Measurements from ENCODE around the gene RGS2. TPM values are rescaled to one million over a fixed set of nuclear protein-coding genes. Genes with fewer than 3 reads are reported as not detected.

The RGS2 gene
- total and polyA plus RNA-seq, 9 of the 15 experiments (the other 6 are each of a cell fraction or from before 2014, with no cell fraction given), result 2.5 to 5.4 (median 3.8) TPM

- TF ChIP-seq YY1 (IDR thresholded peaks at IDR 0.05; ENCODE audit: borderline replicate concordance in 1 of 3, control insufficient read depth in 1 of 3, extremely low read depth in 1 of 3, insufficient read depth in 3 of 3, insufficient read length in 1 of 3, insufficient replicate concordance in 2 of 3, low read depth in 1 of 3, low read length in 2 of 3), result peak in 1 of 3 experiments; percentile 45
- TF ChIP-seq ZNF3 (CRISPR knock-in tag; IDR thresholded peaks at IDR 0.05), result no peak
- TF ChIP-seq SIN3B (IDR thresholded peaks at IDR 0.05; ENCODE audit: low read depth), result peak; percentile 27; the same call in 1 of the 2 replicates
- TF ChIP-seq CREB3L1 (IDR thresholded peaks at IDR 0.05; ENCODE audit: borderline replicate concordance, low read depth), result peak; percentile 64
- no peak for TF ChIP-seq SIRT6 (IDR thresholded peaks at IDR 0.05; ENCODE audit: low read depth, low read length)
- no peak; a peak in 1 of 4 replicates for TF ChIP-seq RCOR1 (IDR thresholded peaks at IDR 0.05; ENCODE audit: borderline replicate concordance in 1 of 2, low read depth in 2 of 2, low read length in 2 of 2)
- TF ChIP-seq ZNF212 (CRISPR knock-in tag; IDR thresholded peaks at IDR 0.05), result no peak
- peak; percentile 89 for TF ChIP-seq HMGN3 (IDR thresholded peaks at IDR 0.05; ENCODE audit: borderline replicate concordance, extremely low read depth, insufficient read length, low read depth, low read length)
- no peak for TF ChIP-seq ZNF311 (CRISPR knock-in tag; IDR thresholded peaks at IDR 0.05)
- 0 out of 2 replicates have a peak, but pooled peaks have one; percentile 16 for TF ChIP-seq ZFP91 (CRISPR knock-in tag; IDR thresholded peaks at IDR 0.05)
- no peak for TF ChIP-seq BRCA1 (IDR thresholded peaks at IDR 0.05)
- TF ChIP-seq BRCA1 (CRISPR knock-in tag; IDR thresholded peaks at IDR 0.05), result no peak
- TF ChIP-seq RFX1 (IDR thresholded peaks at IDR 0.05), result no peak
- TF ChIP-seq ZSCAN29 (IDR thresholded peaks at IDR 0.05), result no peak
- TF ChIP-seq ZNF512 (tag; IDR thresholded peaks at IDR 0.05), result no peak
- no peak for TF ChIP-seq TCF7L2 (IDR thresholded peaks at IDR 0.05; ENCODE audit: low read depth, low read length)
- TF ChIP-seq ZNF76 (CRISPR knock-in tag; IDR thresholded peaks at IDR 0.05; ENCODE audit: borderline replicate concordance), result no peak
- TF ChIP-seq ZNF140 (CRISPR knock-in tag; IDR thresholded peaks at IDR 0.05), result no peak
- TF ChIP-seq PTRF (tag; IDR thresholded peaks at IDR 0.05), result no peak
- TF ChIP-seq MCM7 (IDR thresholded peaks at IDR 0.05), result no peak
- TF ChIP-seq NCOA2 (IDR thresholded peaks at IDR 0.05; ENCODE audit: partially characterized antibody in 2 of 2), result no peak
- peak; percentile 75 for TF ChIP-seq PKNOX1 (IDR thresholded peaks at IDR 0.05)
These were observed at the start of gene RGS2 (continued) for GRCh38 chr1:192808518-192809306.
